ENCODE data around the gene PPM1A.

Gene PPM1A

DNA sequence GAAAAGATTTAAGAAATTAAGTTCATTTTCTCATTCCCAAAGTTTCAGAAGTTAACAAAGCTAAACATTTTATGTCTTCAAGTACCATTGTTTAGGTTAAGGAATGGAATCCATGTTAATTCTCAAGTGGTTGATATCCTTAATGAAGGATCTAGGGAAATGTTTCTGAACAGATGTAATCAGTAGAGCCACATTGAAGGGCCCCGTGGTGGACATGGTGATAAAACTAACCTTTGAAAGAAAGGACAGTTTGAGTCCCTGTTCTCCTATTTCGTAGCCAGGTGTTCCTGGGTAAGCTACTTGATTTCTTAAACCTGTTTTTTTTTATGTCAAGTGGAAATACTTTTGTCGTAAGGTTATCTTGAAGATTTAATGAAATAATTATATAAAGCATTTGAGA, 4.6 kb downstream of the PPM1A start:
- H3K4me3 ChIP-seq (ENCODE audit: low read length), result no peak overlapping the region
- no peak for DNase-seq (ENCODE audit: low read depth, low spot score)

DNA sequence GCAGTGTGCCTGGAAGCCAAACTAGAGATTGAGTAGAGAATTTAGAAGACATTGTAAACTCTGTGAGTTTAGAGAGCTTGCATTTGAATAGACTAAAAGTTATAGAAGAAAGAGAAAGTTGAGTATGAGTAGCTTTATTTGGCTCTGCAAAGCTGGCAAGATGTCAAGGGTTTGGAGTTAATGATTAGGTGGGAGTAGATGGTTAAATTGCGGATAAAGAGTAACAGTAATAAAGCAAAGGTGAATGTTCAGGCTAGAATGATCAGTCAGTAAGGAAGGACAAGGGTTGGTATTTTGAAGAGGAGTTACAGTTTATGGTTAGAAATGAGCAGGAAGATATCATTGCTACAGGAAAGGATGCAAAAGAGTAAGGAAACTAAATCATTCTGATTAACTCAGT, 5.2 kb downstream of the PPM1A start:
- DNase-seq (ENCODE audit: low read depth, low spot score), result no peak
- H3K4me3 ChIP-seq (ENCODE audit: low read length), result no peak overlapping the region

DNA sequence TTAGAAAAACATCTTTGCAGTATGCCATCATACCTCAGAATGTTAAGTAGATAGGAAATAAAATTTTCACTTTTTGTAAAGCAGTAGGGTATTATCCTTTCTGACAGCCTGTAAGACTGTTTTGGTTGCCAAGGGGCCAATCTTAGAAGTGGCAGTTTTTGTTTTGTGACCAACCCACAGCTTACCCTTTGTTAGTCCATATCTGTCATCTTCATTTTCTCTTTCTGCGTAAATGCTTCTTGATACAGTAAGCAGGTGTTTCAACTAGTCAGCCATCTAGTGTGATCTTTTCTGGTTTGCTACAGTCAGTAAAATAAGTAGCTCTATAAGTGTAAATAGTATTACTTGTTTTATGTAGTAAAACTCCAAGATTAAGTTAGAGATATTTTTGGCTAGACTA, 8.8 kb downstream of the PPM1A start:
- peak; percentile 35 for DNase-seq (ENCODE audit: low read depth, low spot score)
- no peak overlapping the region for H3K4me3 ChIP-seq (ENCODE audit: low read length)

DNA sequence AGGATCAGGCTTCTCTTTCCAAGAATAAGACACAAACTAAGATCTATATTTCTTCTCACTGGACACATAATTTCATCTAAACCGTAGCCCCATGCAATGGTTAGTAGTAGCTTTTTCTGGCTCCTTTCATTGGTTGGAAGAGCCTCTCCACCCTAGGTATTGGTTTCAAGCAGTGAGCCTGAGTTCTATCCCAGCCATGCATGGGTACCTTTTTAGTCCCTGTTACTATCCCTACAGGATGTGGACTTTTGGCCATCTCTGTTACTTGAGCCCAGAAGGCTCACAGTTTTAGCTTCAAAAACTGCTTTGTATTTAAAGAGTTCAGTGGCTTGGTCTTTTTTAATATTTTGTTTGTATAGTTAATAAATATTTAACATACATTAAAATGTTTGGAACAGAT, 16.1 kb downstream of the PPM1A start:
- no peak overlapping the region for H3K4me3 ChIP-seq (ENCODE audit: low read length)
- DNase-seq (ENCODE audit: low read depth, low spot score), result no peak

DNA sequence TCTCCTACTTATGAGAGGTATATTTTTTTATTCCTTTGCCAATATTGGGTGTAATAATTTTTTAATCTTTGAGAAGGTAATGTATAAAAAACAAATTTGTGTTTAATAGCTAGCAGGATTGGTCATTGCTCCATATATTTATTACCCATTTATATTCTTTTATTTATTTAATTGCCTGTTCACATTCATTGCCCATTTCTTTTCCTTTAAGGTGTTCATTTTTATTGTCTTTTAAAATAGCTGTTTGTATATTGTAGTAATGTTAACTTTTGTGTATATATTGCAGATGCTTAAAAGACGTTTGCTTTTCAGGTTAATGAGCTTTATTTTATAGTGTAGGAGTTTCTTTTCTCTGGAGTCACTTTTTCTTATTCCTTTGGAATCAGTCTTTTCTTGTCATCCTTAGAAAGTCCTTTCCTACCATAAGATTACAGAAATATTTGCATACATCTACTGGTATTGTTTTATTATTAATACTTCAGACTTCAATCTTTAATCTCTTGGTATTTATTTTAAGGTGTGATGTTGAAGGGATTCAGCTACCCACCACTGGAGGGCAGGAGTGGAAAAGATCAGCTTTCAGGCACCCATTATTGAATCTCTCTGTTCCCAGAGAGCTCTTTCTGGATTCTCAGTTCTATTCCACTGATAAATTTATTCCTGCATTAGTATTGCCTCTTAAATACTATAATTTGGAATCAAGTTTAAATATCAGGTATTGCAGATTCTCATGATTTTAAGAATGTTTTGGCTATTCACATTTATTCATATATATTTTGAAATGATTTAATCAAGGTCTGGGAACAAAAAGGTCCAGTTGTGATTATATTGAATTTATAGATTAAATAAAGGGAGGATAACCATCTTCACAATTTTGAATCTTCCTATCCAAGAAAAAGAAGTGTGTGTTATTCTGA, 17.3 kb downstream of the PPM1A start:
- no peak overlapping the region for H3K4me3 ChIP-seq (ENCODE audit: low read length)
- peak; percentile 46 for DNase-seq (ENCODE audit: low read depth, low spot score)

DNA sequence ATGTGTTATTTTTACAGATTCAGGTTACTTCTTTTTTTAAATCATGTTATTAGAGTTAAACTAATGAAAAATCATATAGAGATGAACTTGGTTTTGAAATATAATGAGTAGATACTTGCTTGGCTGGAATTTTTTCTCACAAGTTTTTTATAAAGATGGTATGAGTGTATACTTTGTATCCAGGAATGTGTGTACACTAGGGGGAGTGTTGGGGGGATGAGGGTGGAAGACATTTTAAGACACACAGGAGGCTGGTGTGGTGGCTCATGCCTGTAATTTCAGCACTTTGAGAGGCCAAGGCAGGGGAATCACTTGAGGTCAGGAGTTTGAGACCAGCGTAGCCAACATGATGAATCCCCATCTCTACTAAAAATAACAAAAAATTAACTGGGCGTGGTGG, 23.2 kb downstream of the PPM1A start:
- no peak overlapping the region for H3K4me3 ChIP-seq (ENCODE audit: low read length)
- peak; percentile 22 for DNase-seq (ENCODE audit: low read depth, low spot score)

DNA sequence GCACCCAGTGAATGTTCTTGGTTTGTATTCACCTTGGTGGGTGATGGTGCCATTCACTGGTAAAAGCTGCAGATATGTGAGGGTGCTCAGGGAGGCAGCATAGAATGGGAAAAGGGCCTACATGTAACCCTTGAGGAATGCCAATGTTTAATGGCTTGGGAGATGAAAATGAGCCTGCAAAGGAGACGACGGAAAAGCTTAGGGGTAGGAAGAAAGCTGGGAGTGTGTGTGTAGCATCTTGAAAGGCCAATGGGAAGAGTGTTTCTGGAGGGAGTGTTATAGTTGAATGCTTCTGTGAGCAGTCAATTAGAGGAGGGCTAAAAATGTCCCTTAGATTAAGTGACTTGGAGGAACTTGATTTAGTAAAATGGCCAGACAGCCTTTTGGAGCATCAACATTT, 24.9 kb downstream of the PPM1A start:
- DNase-seq (ENCODE audit: low read depth, low spot score), result no peak
- H3K4me3 ChIP-seq (ENCODE audit: low read length), result no peak overlapping the region

DNA sequence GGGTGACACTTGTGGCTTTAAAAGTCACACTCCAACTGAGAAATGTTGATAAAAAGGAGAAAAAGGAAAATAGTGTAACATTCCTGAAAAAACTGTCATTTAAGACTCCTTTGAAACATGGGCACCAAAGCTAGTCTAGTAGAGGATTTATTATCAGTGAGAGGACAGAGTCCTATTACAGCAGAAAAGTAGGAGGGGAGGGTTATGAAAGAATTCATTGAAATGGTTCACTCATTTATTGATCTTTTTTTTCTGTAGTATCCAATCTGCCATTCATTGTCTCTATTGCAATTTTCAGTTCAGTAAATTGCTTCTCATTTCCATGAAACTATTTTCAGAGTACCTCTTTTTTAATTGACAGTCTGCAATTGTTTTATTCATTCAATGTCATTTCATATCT, 25.4 kb downstream of the PPM1A start:
- no peak for DNase-seq (ENCODE audit: low read depth, low spot score)
- no peak overlapping the region for H3K4me3 ChIP-seq (ENCODE audit: low read length)

DNA sequence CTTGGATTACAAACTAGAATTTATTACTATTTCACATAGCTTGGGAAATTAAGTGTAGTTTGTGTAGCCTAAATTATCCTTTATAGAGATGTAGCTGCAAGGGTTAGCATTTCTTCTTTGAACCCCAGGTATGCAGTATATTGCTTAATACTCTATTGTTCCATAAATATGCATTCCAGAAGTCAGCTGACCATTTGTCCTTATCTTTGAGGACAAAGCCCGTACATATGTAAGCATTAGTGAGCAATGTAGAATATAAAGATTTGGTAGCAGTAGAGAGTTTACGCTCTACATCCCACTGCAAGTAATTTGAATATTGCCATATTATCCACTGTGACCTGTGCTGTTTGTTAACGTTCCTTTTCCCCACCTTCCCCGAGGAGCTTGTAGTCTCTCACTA, 26.9 kb downstream of the PPM1A start:
- no peak for DNase-seq (ENCODE audit: low read depth, low spot score)
- H3K4me3 ChIP-seq (ENCODE audit: low read length), result no peak overlapping the region

DNA sequence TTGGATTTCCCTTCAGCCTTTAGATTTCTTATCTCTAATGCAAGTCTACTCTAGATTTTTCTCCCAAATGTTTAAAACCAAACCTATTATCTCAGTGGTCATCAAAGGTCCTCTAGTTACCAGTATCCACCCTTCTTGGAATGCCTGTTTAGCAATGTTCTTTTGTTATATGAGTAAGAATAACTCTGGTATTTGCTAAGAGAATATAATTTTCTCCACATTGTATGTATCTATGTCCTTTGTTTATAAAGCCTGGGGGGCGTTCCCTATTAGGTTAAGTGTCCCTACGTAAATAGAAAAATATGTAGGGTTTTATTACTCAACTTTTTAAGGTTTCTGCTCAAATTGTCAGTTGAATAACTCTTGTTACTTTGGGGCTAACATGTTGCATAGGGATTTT, 27.3 kb downstream of the PPM1A start:
- no peak overlapping the region for H3K4me3 ChIP-seq (ENCODE audit: low read length)
- DNase-seq (ENCODE audit: low read depth, low spot score), result no peak

DNA sequence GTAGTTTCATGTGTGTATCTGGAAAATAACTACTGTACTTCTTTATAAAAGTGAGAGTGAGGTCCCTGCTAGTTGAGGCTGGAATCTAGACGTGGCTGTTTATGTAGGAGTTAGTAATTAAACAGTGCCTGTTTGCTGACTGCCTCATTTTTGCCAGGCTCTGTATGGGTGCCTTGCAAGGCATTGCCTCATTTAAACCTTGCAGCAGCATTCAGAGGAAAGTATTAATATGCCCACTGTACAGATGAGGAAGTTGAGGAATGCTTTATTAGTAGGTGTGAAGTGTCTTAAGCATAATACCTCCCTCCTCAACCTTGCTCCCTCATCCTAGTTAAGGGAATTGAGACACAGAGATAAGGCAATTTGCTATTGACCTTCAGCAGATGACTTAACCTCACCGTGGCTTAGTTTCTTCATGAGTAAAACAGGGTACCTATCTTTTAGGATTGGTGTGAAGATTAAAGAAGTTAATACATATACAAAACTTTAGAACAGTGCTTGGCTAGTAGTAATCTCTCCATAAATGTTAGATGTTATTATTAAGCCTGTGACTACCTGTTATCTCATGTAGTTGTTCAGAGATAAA, 28.7 kb downstream of the PPM1A start:
- no peak for DNase-seq (ENCODE audit: low read depth, low spot score)
- no peak overlapping the region for H3K4me3 ChIP-seq (ENCODE audit: low read length)

DNA sequence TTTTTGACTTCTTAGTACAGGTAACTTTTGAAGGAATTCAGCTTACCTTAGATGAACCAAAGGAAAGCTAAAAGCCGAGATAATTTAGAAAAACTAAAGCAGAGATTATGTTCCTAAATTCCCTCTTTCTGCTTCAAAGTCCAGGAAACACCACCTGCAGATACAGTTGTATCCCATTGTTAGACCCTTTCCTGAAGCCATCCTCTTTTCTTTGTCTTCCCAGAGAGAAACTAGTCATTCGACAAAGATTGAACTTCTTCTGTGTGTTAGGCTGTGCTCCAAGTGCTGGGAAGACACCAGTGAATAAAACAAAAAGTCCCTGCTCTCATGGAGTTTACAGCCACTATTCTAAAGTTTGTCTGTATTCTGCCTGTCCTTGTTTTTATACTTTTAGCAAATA, 29.3 kb downstream of the PPM1A start:
- DNase-seq (ENCODE audit: low read depth, low spot score), result no peak
- no peak overlapping the region for H3K4me3 ChIP-seq (ENCODE audit: low read length)

DNA sequence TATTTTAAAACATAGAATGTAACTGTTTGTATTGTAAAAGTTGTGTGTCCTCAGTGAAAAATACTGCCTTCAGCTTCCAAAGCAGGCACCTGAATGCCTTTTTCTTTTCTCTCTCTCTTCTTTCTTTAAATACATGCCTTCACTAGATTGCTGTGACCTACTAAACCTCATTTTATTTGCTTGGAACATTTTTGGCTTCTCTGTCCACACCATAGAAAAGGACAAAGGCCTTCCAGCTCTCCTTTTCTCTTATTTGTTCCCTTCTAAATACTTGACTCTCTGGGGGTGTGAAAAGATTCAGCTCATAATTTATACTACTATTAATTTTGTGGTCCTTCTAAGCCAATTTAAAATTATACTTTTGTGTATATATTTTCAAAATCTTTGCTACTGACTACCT, 38.4 kb downstream of the PPM1A start:
- no peak for DNase-seq (ENCODE audit: low read depth, low spot score)
- H3K4me3 ChIP-seq (ENCODE audit: low read length), result no peak overlapping the region

DNA sequence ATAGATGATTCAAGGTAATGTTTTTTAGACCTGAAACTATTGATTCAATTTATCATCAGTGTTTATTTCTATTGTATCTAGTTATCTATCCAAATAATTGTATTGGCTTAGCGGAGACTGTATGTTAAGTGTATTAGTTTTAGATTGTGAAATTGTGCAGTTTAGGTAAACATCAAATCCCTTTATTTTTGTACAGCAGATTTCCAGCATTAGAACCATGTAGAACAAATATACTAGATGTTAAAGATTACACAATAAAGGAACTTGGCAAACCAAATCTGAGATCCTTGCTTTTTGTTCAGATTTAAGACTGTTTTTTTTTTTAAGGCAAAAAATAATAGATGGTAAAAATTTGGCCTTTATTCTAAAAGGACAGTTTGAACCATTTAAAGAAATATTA, 39.3 kb downstream of the PPM1A start:
- no peak overlapping the region for H3K4me3 ChIP-seq (ENCODE audit: low read length)
- no peak for DNase-seq (ENCODE audit: low read depth, low spot score)

DNA sequence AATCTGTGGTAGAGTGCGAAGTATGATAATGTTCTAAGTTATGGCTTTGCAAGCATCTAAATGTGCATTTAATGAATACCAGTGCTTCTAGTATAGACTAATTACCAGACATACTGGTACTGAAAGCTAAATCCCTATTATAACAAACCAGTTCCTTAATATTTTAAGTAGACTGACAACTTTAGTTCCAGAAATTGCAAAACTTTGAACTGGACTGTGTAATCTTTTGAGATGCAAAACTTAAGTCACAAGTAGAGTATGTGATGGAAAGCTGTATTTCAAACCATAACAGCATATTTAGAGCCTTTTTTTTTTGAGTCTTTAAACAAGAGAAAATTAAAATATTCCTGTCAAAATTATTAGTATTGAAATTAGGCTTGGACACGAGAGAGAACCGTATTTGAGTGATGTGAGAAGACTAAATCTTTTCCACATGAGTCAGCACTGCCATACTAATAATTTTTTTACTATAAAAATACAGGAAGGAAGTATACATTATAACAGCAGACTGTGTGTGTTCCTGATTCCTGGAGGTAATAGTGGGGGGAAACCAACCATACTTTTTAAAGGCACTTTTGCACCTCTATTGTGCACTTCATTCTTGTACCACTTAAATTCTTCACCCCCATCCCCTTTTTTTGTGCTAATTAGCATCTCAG, 45.5 kb downstream of the PPM1A start:
- DNase-seq (ENCODE audit: low read depth, low spot score), result no peak
- H3K4me3 ChIP-seq (ENCODE audit: low read length), result no peak overlapping the region

DNA sequence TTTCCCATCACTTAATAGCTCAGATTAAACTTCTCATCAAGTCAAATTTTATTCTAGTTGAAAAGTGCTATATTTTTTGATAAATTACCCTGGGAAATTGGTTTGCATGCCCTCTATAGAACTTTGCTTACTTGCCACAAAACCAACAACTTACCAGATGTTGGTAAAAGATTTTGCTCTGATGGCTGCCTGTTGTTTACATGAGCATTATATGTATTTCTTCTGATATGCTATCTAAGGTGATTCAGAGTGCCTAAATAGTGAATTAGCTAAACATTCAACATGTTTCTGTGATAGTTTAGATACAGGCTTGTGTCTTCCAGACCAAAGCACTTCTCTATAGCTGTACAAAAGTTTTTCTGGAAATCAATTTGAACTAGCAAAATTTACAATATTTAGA, 51.0 kb downstream of the PPM1A start:
- H3K4me3 ChIP-seq (ENCODE audit: low read length), result no peak overlapping the region

DNA sequence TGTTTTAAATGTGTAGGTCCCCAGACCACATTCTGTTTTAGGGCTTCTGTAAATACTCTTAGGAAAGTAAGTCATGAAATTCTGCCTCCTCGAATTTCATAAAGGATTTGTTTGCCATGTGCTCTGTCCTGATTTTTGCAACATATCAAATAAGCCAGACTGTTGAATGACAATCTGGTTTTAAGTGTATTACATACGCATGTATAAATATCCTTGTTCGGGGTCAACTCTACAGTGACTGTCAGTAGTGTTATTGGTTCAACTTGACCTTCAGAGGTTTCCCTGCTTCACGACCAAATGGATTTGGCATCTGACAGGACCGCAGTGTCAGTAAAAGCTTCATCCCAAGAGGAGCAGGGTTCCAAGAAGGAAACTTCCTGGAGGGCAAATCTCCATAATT, 52.7 kb downstream of the PPM1A start:
- DNase-seq (ENCODE audit: low read depth, low spot score), result no peak
- H3K4me3 ChIP-seq (ENCODE audit: low read length), result no peak overlapping the region

More for the DNA sequence above, 51.0 kb downstream of the PPM1A start:
- DNase-seq (ENCODE audit: low read depth, low spot score), result no peak

DNA sequence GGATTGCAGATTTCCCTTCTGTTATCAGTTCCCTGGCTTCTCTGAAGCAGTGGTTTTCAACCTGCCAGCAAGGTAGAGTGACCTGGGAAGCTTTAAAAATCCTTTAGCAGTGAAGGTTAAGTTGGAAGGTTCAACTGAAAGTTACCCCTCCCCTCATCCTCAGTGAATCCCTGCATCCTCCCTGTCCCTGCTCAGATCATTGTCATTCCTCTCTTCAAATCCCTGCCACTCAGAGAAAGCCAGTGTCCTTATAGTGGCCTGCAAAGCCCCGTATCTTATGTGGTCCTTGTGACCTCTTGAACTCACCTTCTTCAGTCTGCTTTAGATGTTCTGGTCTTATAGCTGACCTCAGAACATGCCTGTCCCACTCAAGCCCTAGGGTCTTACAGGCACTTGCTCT, 53.6 kb downstream of the PPM1A start:
- no peak overlapping the region for H3K4me3 ChIP-seq (ENCODE audit: low read length)
- no peak for DNase-seq (ENCODE audit: low read depth, low spot score)

DNA sequence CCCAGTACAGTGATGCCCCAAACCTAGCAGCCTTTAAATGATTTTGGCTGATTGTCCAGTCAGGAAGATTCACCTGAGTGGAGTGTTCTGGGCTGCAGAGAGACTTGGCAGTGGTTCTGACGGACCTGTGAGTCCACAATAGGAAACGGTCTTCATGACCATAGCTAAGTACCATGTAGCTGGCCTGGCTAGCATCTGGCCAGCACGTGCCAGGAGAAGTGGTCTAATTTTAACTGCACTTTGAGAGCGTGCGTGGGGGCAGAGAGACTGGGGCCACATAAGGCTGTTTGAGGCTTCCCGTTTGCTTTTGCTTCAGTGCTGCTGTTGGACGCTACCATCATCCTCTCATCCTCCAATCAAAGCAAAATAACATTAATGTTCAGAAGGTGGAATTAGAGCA, 54.7 kb downstream of the PPM1A start:
- no peak overlapping the region for H3K4me3 ChIP-seq (ENCODE audit: low read length)
- no peak for DNase-seq (ENCODE audit: low read depth, low spot score)

DNA sequence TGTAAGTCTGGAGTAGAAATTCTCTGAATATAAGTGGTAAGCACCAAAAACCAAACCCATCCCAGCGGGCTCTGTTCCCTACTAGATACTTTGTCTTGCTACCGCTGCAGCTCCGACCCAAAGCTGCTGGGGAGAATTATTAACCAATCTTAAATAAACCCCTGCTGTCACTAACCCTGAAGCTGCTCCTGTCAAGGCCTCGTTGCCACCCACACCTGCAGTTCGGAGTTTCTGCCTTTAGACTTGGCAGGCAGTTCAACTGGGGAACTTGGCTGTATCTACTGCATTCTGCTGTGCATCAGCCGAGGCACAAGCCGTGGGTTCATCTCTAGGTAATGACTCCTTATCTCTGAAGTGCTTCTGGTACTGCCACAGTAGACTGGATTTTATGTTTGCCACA, 55.5 kb downstream of the PPM1A start:
- H3K4me3 ChIP-seq (ENCODE audit: low read length), result no peak overlapping the region
- DNase-seq (ENCODE audit: low read depth, low spot score), result no peak
